Stimulated activated naive CD8-positive, alpha-beta T cell treated with anti-CD3 and anti-CD28 coated beads, Interleukin-15, amount 100 ng/mL, for 72 hours (primary cell): ENCODE measurements around the gene PCARE.

Source experiments
- ATAC-seq: fragments of 150-1000 bp; cut with Tn5 transposase; 2 replicates; pipeline ENCODE4 v1.10.0; 2021; ENCODE audit warnings: mild to moderate bottlenecking, moderate library complexity
- DNase-seq, 2 donors: peaks; one replicate each; pipeline ENCODE4 v3.0.0; 2021 to 2022
- H3K27ac Mint-ChIP-seq, 2 donors: one replicate each; pipeline ENCODE4 v1.8.0; 2022; ENCODE audit warnings: mild to moderate bottlenecking in 2 of 2, mixed read lengths in 2 of 2, moderate library complexity in 2 of 2
- H3K27me3 Mint-ChIP-seq: one replicate; pipeline ENCODE4 v1.8.0; 2022; ENCODE audit warnings: mixed read lengths
- H3K4me1 Mint-ChIP-seq: one replicate; pipeline ENCODE4 v1.8.0; 2022; ENCODE audit warnings: mild to moderate bottlenecking, mixed read lengths
- H3K4me3 Mint-ChIP-seq, 2 donors: one replicate each; pipeline ENCODE4 v1.8.0; 2022; ENCODE audit warnings: mild to moderate bottlenecking in 2 of 2, mixed read lengths in 2 of 2, moderate library complexity in 1 of 2
- H3K9me3 Mint-ChIP-seq, 2 donors: one replicate each; pipeline ENCODE4 v1.8.0; 2022; ENCODE audit warnings: mixed read lengths in 2 of 2

PCARE gene

GRCh38 chr2:29072971-29073725, 1.2 kb downstream of the PCARE start:
- Mint-ChIP-seq H3K9me3 (peaks cover 0 to 6% of the 10 kb centered on the region in 2 donors), H3K27ac (no peak overlapping the region), H3K4me1 (no peaks in the 10 kb centered on the region), H3K27me3 (no peaks in the 10 kb centered on the region), H3K4me3 (no peak overlapping the region)
- ATAC-seq = no peak
- DNase-seq = no peak

DNA sequence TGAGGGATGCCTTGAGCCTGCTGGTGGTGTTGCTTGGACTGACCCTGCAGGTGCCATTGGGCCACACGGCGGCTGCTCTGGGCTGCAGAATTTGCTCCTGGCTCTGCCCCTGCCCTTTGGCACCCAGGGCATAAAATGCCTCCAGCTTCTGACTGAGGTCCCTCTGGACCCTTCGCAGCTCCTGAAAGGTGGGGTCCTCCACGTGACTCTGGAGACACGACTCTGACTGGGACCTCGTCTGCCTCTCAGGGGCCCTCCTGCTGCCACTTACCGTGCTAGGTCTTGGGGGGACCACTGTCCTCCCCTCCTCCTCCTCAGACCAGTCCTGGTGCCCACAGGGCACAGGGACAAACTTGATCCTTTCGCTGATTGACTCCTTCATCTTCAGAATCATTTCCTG, 2.1 kb downstream of the PCARE start:
- no peaks in the 10 kb centered on the region for H3K4me1 Mint-ChIP-seq
- ATAC-seq (no peak), DNase-seq (no peak)
- H3K27ac Mint-ChIP-seq = peak overlapping the region in 1 of 2 donors; percentile 24
- H3K27me3 Mint-ChIP-seq = no peaks in the 10 kb centered on the region
- H3K4me3 Mint-ChIP-seq = no peak overlapping the region
- no peaks in the 10 kb centered on the region for H3K9me3 Mint-ChIP-seq

- Mint-ChIP-seq H3K27me3 (no peaks in the 10 kb centered on the region), H3K27ac (peak overlapping the region in 1 of 2 donors; percentile 17), H3K4me1 (no peaks in the 10 kb centered on the region), H3K9me3 (no peaks in the 10 kb centered on the region), H3K4me3 (no peak overlapping the region)
- ATAC-seq (no peak), DNase-seq (no peak)
Observed at GRCh38 chr2:29071032-29071975, 3.0 kb downstream of the PCARE start.

DNA sequence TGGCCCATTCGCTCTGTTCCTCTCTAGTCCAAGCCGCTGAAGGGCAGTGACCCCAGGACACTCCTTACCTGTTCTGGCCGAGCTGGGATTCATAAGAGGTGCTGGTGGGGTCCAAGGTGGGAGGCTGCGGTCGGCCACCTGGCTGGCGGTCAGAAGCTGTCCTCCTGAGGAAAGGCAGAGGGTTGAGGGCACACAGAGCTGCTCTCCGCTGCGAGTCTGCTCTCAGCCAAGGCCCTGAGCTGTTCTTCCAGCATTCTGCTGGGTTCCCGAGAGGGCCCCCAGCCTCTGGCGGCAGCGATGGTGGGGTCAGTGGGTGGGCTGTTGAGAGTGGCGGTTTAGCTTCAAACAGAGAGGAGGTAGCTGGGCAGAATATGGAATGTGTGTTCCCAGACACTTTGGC, 3.8 kb downstream of the PCARE start:
- H3K4me1 Mint-ChIP-seq = no peaks in the 10 kb centered on the region
- ATAC-seq = no peak
- H3K27ac Mint-ChIP-seq = no peak overlapping the region
- no peaks in the 10 kb centered on the region for H3K27me3 Mint-ChIP-seq
- no peak for DNase-seq
- H3K9me3 Mint-ChIP-seq = no peaks in the 10 kb centered on the region
- no peak overlapping the region for H3K4me3 Mint-ChIP-seq

GRCh38 chr2:29068513-29068912, 5.8 kb downstream of the PCARE start:
- Mint-ChIP-seq H3K27me3 (no peaks in the 10 kb centered on the region), H3K4me1 (no peaks in the 10 kb centered on the region), H3K27ac (no peak overlapping the region), H3K4me3 (no peak overlapping the region), H3K9me3 (no peaks in the 10 kb centered on the region)
- ATAC-seq = no peak
- no peak for DNase-seq

GRCh38 chr2:29066997-29067605, 7.2 kb downstream of the PCARE start:
- H3K27ac Mint-ChIP-seq = no peak overlapping the region
- DNase-seq = no peak

GRCh38 chr2:29066271-29066860, 8.0 kb downstream of the PCARE start:
- Mint-ChIP-seq H3K27ac (no peak overlapping the region), H3K4me1 (no peaks in the 10 kb centered on the region), H3K4me3 (no peak overlapping the region), H3K27me3 (no peaks in the 10 kb centered on the region), H3K9me3 (no peaks in the 10 kb centered on the region)
- no peak for DNase-seq
- ATAC-seq = no peak

More at GRCh38 chr2:29066997-29067605, 7.2 kb downstream of the PCARE start:
- no peaks in the 10 kb centered on the region for H3K9me3 Mint-ChIP-seq
- no peak for ATAC-seq
- H3K4me3 Mint-ChIP-seq = no peak overlapping the region
- H3K4me1 Mint-ChIP-seq = no peaks in the 10 kb centered on the region
- H3K27me3 Mint-ChIP-seq = no peaks in the 10 kb centered on the region

DNA sequence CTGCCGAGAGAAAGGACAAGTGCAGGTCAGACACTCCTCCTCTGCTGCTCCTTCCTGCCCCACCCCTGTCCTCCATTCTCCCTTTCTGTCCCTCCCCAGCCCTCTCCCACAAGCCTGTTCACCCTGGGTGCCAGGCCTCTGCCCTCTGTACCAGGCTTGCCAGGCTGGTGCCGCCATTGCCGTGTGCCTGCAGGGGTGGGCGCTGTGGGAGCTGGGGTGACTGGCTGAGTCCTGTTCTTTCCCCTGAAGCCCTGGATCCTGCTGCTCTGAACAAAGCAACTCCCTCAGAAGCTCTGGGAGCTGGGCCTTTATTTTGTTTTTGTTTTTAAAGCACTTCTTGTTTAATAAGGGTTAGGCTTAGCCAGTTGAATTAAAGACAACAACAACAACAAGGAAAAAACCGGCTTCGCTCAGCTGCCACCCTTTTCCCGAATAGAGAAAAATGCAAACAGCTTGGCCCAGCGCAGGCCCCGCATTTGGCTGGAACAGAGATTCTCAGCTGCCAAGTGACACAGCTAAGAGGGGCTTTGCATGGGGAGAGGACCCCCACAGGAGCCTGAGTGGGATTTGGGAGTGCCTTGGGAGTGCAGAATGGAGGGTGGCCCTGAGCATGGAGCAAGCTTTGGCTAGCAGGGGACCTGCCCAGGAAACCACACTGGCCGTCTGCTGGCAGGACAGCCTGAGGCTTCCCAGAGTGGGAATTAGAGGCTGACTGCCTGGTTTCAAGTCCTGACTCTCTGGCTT, 9.1 kb downstream of the PCARE start:
- H3K9me3 Mint-ChIP-seq = no peaks in the 10 kb centered on the region
- no peak overlapping the region for H3K4me3 Mint-ChIP-seq
- no peak for ATAC-seq
- H3K27ac Mint-ChIP-seq = no peak overlapping the region
- peaks cover 2% of the 10 kb centered on the region for H3K4me1 Mint-ChIP-seq
- DNase-seq = no peak
- H3K27me3 Mint-ChIP-seq = no peaks in the 10 kb centered on the region

- no peak for DNase-seq
- ATAC-seq = no peak
- Mint-ChIP-seq H3K4me1 (peaks cover 7% of the 10 kb centered on the region), H3K27ac (no peak overlapping the region), H3K4me3 (no peak overlapping the region), H3K9me3 (no peaks in the 10 kb centered on the region), H3K27me3 (no peaks in the 10 kb centered on the region)
Observed at GRCh38 chr2:29064746-29065067, 9.6 kb downstream of the PCARE start.

DNA sequence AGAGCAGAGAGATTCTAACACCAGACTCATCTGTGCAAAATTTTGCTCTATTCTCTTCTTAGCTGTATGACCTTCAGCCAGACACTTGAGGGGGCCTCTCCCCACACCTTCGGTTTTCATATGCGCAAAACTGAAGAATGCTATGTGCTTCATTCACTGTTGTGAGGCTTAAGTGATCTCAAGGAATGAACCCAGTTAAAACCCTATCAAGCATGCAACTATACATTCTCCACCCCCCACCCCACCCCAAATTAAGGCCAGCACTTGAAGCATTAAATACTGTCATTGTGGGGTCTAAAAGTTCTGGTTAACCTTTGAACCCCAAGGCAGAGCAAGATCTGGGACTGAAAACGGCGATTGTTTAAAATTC, 10.0 kb downstream of the PCARE start:
- no peak for ATAC-seq
- H3K4me1 Mint-ChIP-seq = peaks cover 11% of the 10 kb centered on the region
- H3K4me3 Mint-ChIP-seq = no peak overlapping the region
- H3K27me3 Mint-ChIP-seq = no peaks in the 10 kb centered on the region
- DNase-seq = no peak
- no peaks in the 10 kb centered on the region for H3K9me3 Mint-ChIP-seq
- no peak overlapping the region for H3K27ac Mint-ChIP-seq

- peaks cover 12% of the 10 kb centered on the region for H3K4me1 Mint-ChIP-seq
- no peak overlapping the region for H3K27ac Mint-ChIP-seq
- no peak overlapping the region for H3K4me3 Mint-ChIP-seq
- H3K9me3 Mint-ChIP-seq = no peaks in the 10 kb centered on the region
- DNase-seq = no peak
- ATAC-seq = no peak
- H3K27me3 Mint-ChIP-seq = no peaks in the 10 kb centered on the region
Observed at GRCh38 chr2:29063646-29064345, 10.5 kb downstream of the PCARE start.

GRCh38 chr2:29063056-29063455, 11.3 kb downstream of the PCARE start:
- Mint-ChIP-seq H3K27me3 (no peaks in the 10 kb centered on the region), H3K9me3 (no peaks in the 10 kb centered on the region), H3K4me3 (no peak overlapping the region), H3K4me1 (peaks cover 12% of the 10 kb centered on the region), H3K27ac (peak overlapping the region in 1 of 2 donors; percentile 56)
- DNase-seq (no peak), ATAC-seq (no peak)

DNA sequence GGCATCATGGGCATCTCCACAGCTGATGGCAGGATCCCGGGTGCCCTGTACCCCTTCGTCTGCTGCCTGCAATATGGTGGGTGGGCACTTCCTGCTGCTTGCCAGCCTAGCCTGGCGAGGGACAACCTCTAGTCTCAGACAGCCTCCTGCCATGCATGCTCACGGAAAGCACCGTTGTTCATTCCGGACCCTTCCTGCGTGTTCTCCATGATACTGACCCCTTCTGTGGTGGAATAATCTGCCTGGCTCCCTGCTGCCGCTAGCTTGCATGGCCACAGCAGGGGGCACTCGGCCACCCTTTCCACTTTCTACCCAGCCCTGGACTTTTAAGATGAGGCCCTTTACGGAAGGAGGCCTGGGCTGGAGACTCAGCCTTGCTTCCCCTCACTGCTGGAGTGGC, 12.0 kb downstream of the PCARE start:
- Mint-ChIP-seq H3K4me3 (no peak overlapping the region), H3K9me3 (no peaks in the 10 kb centered on the region), H3K27me3 (no peaks in the 10 kb centered on the region), H3K27ac (no peak overlapping the region), H3K4me1 (peaks cover 12% of the 10 kb centered on the region)
- ATAC-seq = no peak
- no peak for DNase-seq

DNA sequence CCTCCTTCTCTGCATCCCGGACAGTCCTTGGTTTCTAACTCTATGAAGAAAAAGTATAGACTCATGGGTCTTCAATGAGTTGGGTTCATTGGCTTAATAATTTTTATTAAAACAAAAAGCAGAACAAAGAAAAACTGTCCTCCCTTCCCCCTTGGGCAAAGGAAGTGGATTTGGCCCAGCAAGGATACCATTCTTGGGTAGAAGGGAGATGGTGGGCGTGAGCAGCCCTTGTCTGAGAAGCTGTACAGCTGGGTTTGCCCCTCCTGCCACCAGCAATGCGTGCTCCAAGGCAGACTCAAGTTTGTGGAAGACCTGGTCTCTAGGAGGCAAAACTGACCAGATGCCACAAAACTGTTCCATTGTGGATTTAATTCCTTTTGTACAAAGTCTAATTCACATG, 12.7 kb downstream of the PCARE start:
- Mint-ChIP-seq H3K27me3 (no peaks in the 10 kb centered on the region), H3K4me3 (no peak overlapping the region), H3K9me3 (no peaks in the 10 kb centered on the region), H3K4me1 (peaks cover 12% of the 10 kb centered on the region), H3K27ac (no peak overlapping the region)
- no peak for DNase-seq
- no peak for ATAC-seq

- no peak overlapping the region for H3K27ac Mint-ChIP-seq
- DNase-seq (no peak), ATAC-seq (no peak)
- H3K9me3 Mint-ChIP-seq = no peaks in the 10 kb centered on the region
- peaks cover 12% of the 10 kb centered on the region for H3K4me1 Mint-ChIP-seq
- no peak overlapping the region for H3K4me3 Mint-ChIP-seq
- H3K27me3 Mint-ChIP-seq = no peaks in the 10 kb centered on the region
Observed at GRCh38 chr2:29061176-29061575, 13.1 kb downstream of the PCARE start.
